ENCODE measurements around the gene HIGD2A. TPM values are rescaled to one million over a fixed set of nuclear protein-coding genes. Genes with fewer than 3 reads are reported as not detected.

Gene HIGD2A
- 162 and 190 TPM in 2 replicates for polyA plus RNA-seq (2014; cell fraction: cytosol; rRNA removed)
- polyA plus RNA-seq (2014; cell fraction: nucleus; rRNA removed): 64.4 and 111 TPM in 2 replicates

GRCh38 chr5:176388444-176389134 lies at the start of gene HIGD2A, which contains the start of gene NOP16:
Gene HIGD2A, plus strand, starts transcription at chr5:176388751. Its CDS starts 69 bp downstream, at chr5:176388820.
Gene NOP16, minus strand, starts transcription at chr5:176388598. Its CDS starts 59 bp downstream, at chr5:176388539.
- DNase-seq (ENCODE audit: low spot score): peak; percentile 99

- DNase-seq (ENCODE audit: low spot score): no peak
Observed at GRCh38 chr5:176339304-176339703, 49.2 kb upstream of the HIGD2A start.

GRCh38 chr5:176341325-176342157 lies 47.0 kb upstream of the HIGD2A start:
- DNase-seq (ENCODE audit: low spot score): no peak

GRCh38 chr5:176342158-176342483 lies 46.4 kb upstream of the HIGD2A start:
- no peak for DNase-seq (ENCODE audit: low spot score)

- DNase-seq (ENCODE audit: low spot score): peak; percentile 42
Observed at GRCh38 chr5:176342766-176343458, 45.6 kb upstream of the HIGD2A start.

- no peak for DNase-seq (ENCODE audit: low spot score)
Observed at GRCh38 chr5:176350416-176350815, 38.1 kb upstream of the HIGD2A start.

- no peak for DNase-seq (ENCODE audit: low spot score)
Observed at GRCh38 chr5:176352116-176352878, 36.3 kb upstream of the HIGD2A start.

- no peak for DNase-seq (ENCODE audit: low spot score)
Observed at GRCh38 chr5:176353533-176353932, 35.0 kb upstream of the HIGD2A start.

GRCh38 chr5:176355400-176356178 lies 33.0 kb upstream of the HIGD2A start:
- no peak for DNase-seq (ENCODE audit: low spot score)

- no peak for DNase-seq (ENCODE audit: low spot score)
Observed at GRCh38 chr5:176356179-176356566, 32.4 kb upstream of the HIGD2A start.

GRCh38 chr5:176359658-176360057 lies 28.9 kb upstream of the HIGD2A start:
- DNase-seq (ENCODE audit: low spot score): no peak

GRCh38 chr5:176360894-176361436 lies 27.6 kb upstream of the HIGD2A start:
- no peak for DNase-seq (ENCODE audit: low spot score)

- peak; percentile 90 for DNase-seq (ENCODE audit: low spot score)
Observed at GRCh38 chr5:176361437-176362232, 26.9 kb upstream of the HIGD2A start, which contains the start of gene KIAA1191. Gene KIAA1191, minus strand, starts transcription at chr5:176361764. Its CDS starts 2,256 bp downstream, at chr5:176359508.

GRCh38 chr5:176362233-176362490 lies 26.4 kb upstream of the HIGD2A start:
- no peak for DNase-seq (ENCODE audit: low spot score)

- DNase-seq (ENCODE audit: low spot score): no peak
Observed at GRCh38 chr5:176364765-176365350, 23.7 kb upstream of the HIGD2A start.

- peak; percentile 64 for DNase-seq (ENCODE audit: low spot score)
Observed at GRCh38 chr5:176365351-176366231, 23.0 kb upstream of the HIGD2A start, which contains the start of gene ARL10. Gene ARL10, plus strand, starts transcription at chr5:176365487. Its CDS starts 77 bp downstream, at chr5:176365564.

GRCh38 chr5:176366232-176366894 lies 22.2 kb upstream of the HIGD2A start:
- no peak for DNase-seq (ENCODE audit: low spot score)
